GM12878 (cell line): Measurements from ENCODE around the gene JUN. TPM values are rescaled to one million over a fixed set of nuclear protein-coding genes. Genes with fewer than 3 reads are reported as not detected.

ENCODE experiments used
- ATAC-seq: fragments of 200-7000 bp; cut with Tn5 transposase; 3 replicates; pipeline ENCODE4 v1.9.1; 2020; ENCODE audit warnings: mild to moderate bottlenecking, moderate library complexity
- BruUV-seq: library from RNA; stranded (reverse); fragments of 400-500 nt; replicated peaks from 2 replicates; lab custom pipeline; 2021; lab: Mats Ljungman, UMichigan
- CTCF ChIA-PET: fragments of 300-600 bp; sonication (Branson Sonifier 250); formaldehyde crosslinking; extraction: SDS; loops from one replicate; lab custom pipeline; 2021; ENCODE audit warnings: inconsistent platforms; lab: Yijun Ruan, JAX
- POLR2A ChIA-PET: fragments of 350-600 bp; formaldehyde crosslinking; extraction: SDS; loops from one replicate; lab custom pipeline; 2021; ENCODE audit warnings: inconsistent platforms; lab: Charles Lee
- RAD21 ChIA-PET: fragments of 300-600 bp; sonication (Branson Sonifier 250); formaldehyde crosslinking; loops from one replicate; lab custom pipeline; 2023; ENCODE audit warnings: antibody characterized with exemption; ENCODE audit not compliant: unreplicated experiment; lab: Charles Lee
- SMC1A ChIA-PET: fragments of 300-600 bp; sonication (Branson Sonifier 250); formaldehyde crosslinking; loops from one replicate; lab custom pipeline; 2023; ENCODE audit not compliant: unreplicated experiment, uncharacterized antibody; lab: Charles Lee
- DNase-seq: peaks from one replicate; pipeline ENCODE4 v3.0.0-alpha.2; 2011; ENCODE audit warnings: low read depth, low spot score
- FAIRE-seq: peaks from 3 replicates; lab custom pipeline; 2011; peaks lifted over from hg19 to GRCh38; lab: Jason Lieb, UNC
- H2AFZ ChIP-seq: 2 replicates; pipeline ENCODE4 v1.6.0; 2011; ENCODE audit warnings: low read depth, low read length, control low read depth; ENCODE audit not compliant: control insufficient read depth
- H3K27ac ChIP-seq: 2 replicates; pipeline ENCODE4 v1.5.1; 2011; ENCODE audit warnings: control low read depth; ENCODE audit not compliant: control insufficient read depth, insufficient read depth
- H3K27me3 ChIP-seq, 2 experiments: replicated peaks in 1 of 2; 2 replicates each; pipeline versions ENCODE4 v1.6.0 to v1.6.1; 2011; ENCODE audit warnings: low read length in 1 of 2; ENCODE audit not compliant: control insufficient read depth in 2 of 2, insufficient read depth in 2 of 2
- H3K36me3 ChIP-seq, 2 experiments: 2 replicates each; pipeline ENCODE4 v1.5.1; 2011; ENCODE audit warnings: low read length in 1 of 2; ENCODE audit not compliant: control insufficient read depth in 2 of 2, insufficient read depth in 2 of 2
- H3K4me1 ChIP-seq: 2 replicates; pipeline ENCODE4 v1.6.1; 2011; ENCODE audit warnings: mild to moderate bottlenecking, low read length, moderate library complexity, mixed read lengths; ENCODE audit not compliant: control insufficient read depth, insufficient read depth
- H3K4me2 ChIP-seq: 2 replicates; pipeline ENCODE4 v1.6.0; 2011; ENCODE audit warnings: control low read depth; ENCODE audit not compliant: control insufficient read depth, insufficient read depth
- H3K4me3 ChIP-seq: fragments of 200-600 bp; sonication (generic); 2 replicates; pipeline ENCODE4 v1.5.1; 2016
- H3K79me2 ChIP-seq: 2 replicates; pipeline ENCODE4 v1.6.0; 2011; ENCODE audit warnings: low read length; ENCODE audit not compliant: control insufficient read depth, insufficient read depth
- H3K9ac ChIP-seq: 2 replicates; pipeline ENCODE4 v1.8.0; 2011; ENCODE audit warnings: low read length, control low read depth, mixed read lengths; ENCODE audit not compliant: control insufficient read depth, insufficient read depth
- H3K9me3 ChIP-seq: replicated peaks from 3 replicates; pipeline ENCODE4 v1.5.1; 2011; ENCODE audit warnings: mild to moderate bottlenecking, low read length; ENCODE audit not compliant: control insufficient read depth, insufficient read depth
- H4K20me1 ChIP-seq: 2 replicates; pipeline ENCODE4 v1.6.0; 2011; ENCODE audit not compliant: control insufficient read depth, insufficient read depth
- ATF3 ChIP-seq: IDR thresholded peaks from 2 replicates; pipeline ENCODE4 v1.6.1; 2011; ENCODE audit warnings: low read depth, mild to moderate bottlenecking, low read length, moderate library complexity, borderline replicate concordance; ENCODE audit errors: extremely low read depth
- ATF7 ChIP-seq: fragments of 450-650 bp; IDR thresholded peaks from 2 replicates; pipeline ENCODE4 v1.6.1; 2016; ENCODE audit warnings: low read depth, mild to moderate bottlenecking
- BMI1 ChIP-seq: fragments of 450-650 bp; IDR thresholded peaks from 2 replicates; pipeline ENCODE4 v1.6.1; 2016; ENCODE audit warnings: mild to moderate bottlenecking, moderate library complexity, borderline replicate concordance
- CBX3 ChIP-seq: fragments of 200-600 bp; sonication (generic); IDR thresholded peaks from 2 replicates; pipeline ENCODE4 v1.6.1; 2016; ENCODE audit warnings: low read depth, borderline replicate concordance
- CEBPB ChIP-seq, 2 experiments: fragments of 150-350 bp in 1 of 2; IDR thresholded peaks; 2 replicates each; pipeline ENCODE4 v1.6.1; 2012 to 2014; ENCODE audit warnings: low read depth in 2 of 2, low read length in 2 of 2, borderline replicate concordance in 1 of 2, inconsistent platforms in 1 of 2
- CHD1 ChIP-seq: IDR thresholded peaks from 2 replicates; pipeline ENCODE4 v1.6.1; 2012; ENCODE audit warnings: low read depth, low read length, improper control_type of control experiment
- HDAC2 ChIP-seq: fragments of 200-600 bp; sonication (generic); IDR thresholded peaks from 2 replicates; pipeline ENCODE4 v1.6.1; 2017
- KLF5 ChIP-seq: fragments of 450-650 bp; IDR thresholded peaks from 2 replicates; pipeline ENCODE4 v1.6.1; 2014; ENCODE audit warnings: mild to moderate bottlenecking; ENCODE audit not compliant: partially characterized antibody
- NFXL1 ChIP-seq: fragments of 450-650 bp; IDR thresholded peaks from 2 replicates; pipeline ENCODE4 v1.6.1; 2017; ENCODE audit warnings: antibody characterized with exemption, mild to moderate bottlenecking, borderline replicate concordance
- NFYB ChIP-seq: IDR thresholded peaks from 2 replicates; pipeline ENCODE4 v1.6.1; 2011; ENCODE audit warnings: low read depth, mild to moderate bottlenecking, low read length, improper control_type of control experiment, moderate library complexity; ENCODE audit not compliant: insufficient read depth
- NRF1 ChIP-seq: conservative IDR thresholded peaks from 2 replicates; pipeline ENCODE4 v1.6.1; 2011; ENCODE audit warnings: mild to moderate bottlenecking, low read depth, low read length, improper control_type of control experiment
- SKIL ChIP-seq: fragments of 450-650 bp; IDR thresholded peaks from 2 replicates; pipeline ENCODE4 v1.6.1; 2017; ENCODE audit warnings: mild to moderate bottlenecking, low read depth, inconsistent platforms; ENCODE audit not compliant: poor library complexity, severe bottlenecking
- SMARCA5 ChIP-seq: fragments of 450-650 bp; IDR thresholded peaks from 2 replicates; pipeline ENCODE4 v1.6.1; 2017; ENCODE audit warnings: mild to moderate bottlenecking
- SREBF2 ChIP-seq: IDR thresholded peaks from 2 replicates; pipeline ENCODE4 v1.6.1; 2012; ENCODE audit warnings: mild to moderate bottlenecking, low read length
- SUZ12 ChIP-seq: fragments of 200-600 bp; sonication (generic); IDR thresholded peaks from one replicate; pipeline ENCODE4 v1.6.1; 2018; ENCODE audit warnings: antibody characterized with exemption, mild to moderate bottlenecking; ENCODE audit not compliant: unreplicated experiment
- TCF3 ChIP-seq: IDR thresholded peaks from 2 replicates; pipeline ENCODE4 v1.6.1; 2012; ENCODE audit warnings: low read depth, mild to moderate bottlenecking, low read length, borderline replicate concordance; ENCODE audit not compliant: insufficient read depth
- YBX1 ChIP-seq: fragments of 450-650 bp; IDR thresholded peaks from 2 replicates; pipeline ENCODE4 v1.6.1; 2016; ENCODE audit warnings: antibody characterized with exemption
- ZNF274 ChIP-seq: IDR thresholded peaks from one replicate; pipeline ENCODE4 v1.8.0; 2011; ENCODE audit not compliant: insufficient read length, insufficient read depth
- ZZZ3 ChIP-seq: IDR thresholded peaks from 2 replicates; pipeline ENCODE4 v1.6.1; 2011; ENCODE audit warnings: low read depth; ENCODE audit not compliant: control insufficient read depth, insufficient read length
- in situ Hi-C: fragments of 300-500 bp; cut with MboI; formaldehyde crosslinking; loops from 9 replicates; pipeline ENCODE4 v1.14.3; 2018; ENCODE audit warnings: mixed read lengths
- intact Hi-C: fragments of 100-400 bp; cut with micrococcal nuclease; formaldehyde crosslinking; loops from one replicate; pipeline ENCODE4 v1.14.2; 2022; ENCODE audit not compliant: unreplicated experiment
- polyA plus RNA-seq, 11 experiments: library from polyadenylated mRNA; depleted of rRNA in 4 of 11; unstranded in 6 of 11; stranded (reverse) in 5 of 11; fragments of >200 nt; fragmentation: Nextera tagmentation in 4 of 11; fragmentation: Illumina TruSeq in 1 of 11; extraction: Ambion mirVana in 4 of 11; extraction: Trizol in 1 of 11; gene quantifications; 1 replicate in 1 of 11; 2 replicates in 10 of 11; pipeline versions ENCODE4 v1.2.1 to v1.2.3, GENCODE V29; 2011 to 2016; ENCODE audit warnings: inconsistent platforms in 2 of 11, missing spikeins in 2 of 11, low read depth in 1 of 11
- total RNA-seq, 4 experiments: library from RNA; depleted of rRNA in 3 of 4; stranded (reverse); fragments of >200 nt in 3 of 4; fragmentation: Illumina TruSeq in 1 of 4; extraction: Trizol in 1 of 4; gene quantifications; 2 replicates each; pipeline versions ENCODE4 v1.2.1 to v1.2.3, GENCODE V29; 2013 to 2021

The JUN gene
- total and polyA plus RNA-seq, 10 of the 15 experiments (the other 5 are each of a cell fraction or from before 2014, with no cell fraction given), result 0.18 to 8.4 (median 2.8) TPM

GRCh38 chr1:58827298-58827697, 43.5 kb upstream of the JUN start:
- intact Hi-C loops, result no loop called here
- Histone ChIP-seq H3K36me3 (no peaks in the 10 kb centered on the region), H3K27ac (no peak overlapping the region), H3K9ac (no peak overlapping the region), H3K4me2 (no peak overlapping the region)
- no peak for TF ChIP-seq ZZZ3
- TF ChIP-seq NRF1, result no peak
- TF ChIP-seq ATF3, result no peak
- no peak for TF ChIP-seq CEBPB (IDR thresholded peaks at IDR 0.05; ENCODE audit: borderline replicate concordance in 1 of 2, low read depth in 2 of 2, low read length in 2 of 2)
- TF ChIP-seq SUZ12, result no peak
- TF ChIP-seq NFYB, result no peak
- no peak for TF ChIP-seq SMARCA5
- no peak for TF ChIP-seq ATF7
- no peak for TF ChIP-seq CHD1
- TF ChIP-seq ZNF274, result no peak
- TF ChIP-seq SKIL, result no peak
- no peak for TF ChIP-seq CBX3
- no peak for TF ChIP-seq TCF3
- no peak for TF ChIP-seq HDAC2
- TF ChIP-seq KLF5, result no peak
- no peak for TF ChIP-seq NFXL1
- no peak for TF ChIP-seq SREBF2
- TF ChIP-seq YBX1, result no peak
- no peak for TF ChIP-seq BMI1
- TF ChIP-seq, all 136 proteins: peak for 0
- no peaks in the 10 kb centered on the region for H4K20me1 ChIP-seq
- ChIA-PET SMC1A (interaction anchor here (1.2 kb wide), 1 partner anchor 40 kb away, joined by 3 read pairs; no protein-coding TSS in a partner anchor), RAD21 (no interaction called here), CTCF (no interaction called here), POLR2A (no interaction called here)
- H3K79me2 ChIP-seq, result no peaks in the 10 kb centered on the region
- no peak overlapping the region for H3K4me3 ChIP-seq
- peaks cover 3% of the 10 kb centered on the region; the same call in 1 of the 3 replicates for H3K9me3 ChIP-seq
- in situ Hi-C loops, result no loop called here
- H3K4me1 ChIP-seq, result no peaks in the 10 kb centered on the region
- no peak for DNase-seq
- no peak overlapping the region for H2AFZ ChIP-seq
- BruUV-seq, result no TSS peak
- FAIRE-seq, result no peak
- ATAC-seq, result no peak
- H3K27me3 ChIP-seq, result no peaks in the 10 kb centered on the region
